GM23248 (cell line): ENCODE measurements around the gene KIAA2012.

ENCODE experiments used
- EZH2 ChIP-seq: fragments of 200-600 bp; sonication (generic); IDR thresholded peaks from 2 replicates; pipeline ENCODE4 v1.6.1; 2018; ENCODE audit warnings: antibody characterized with exemption, mild to moderate bottlenecking; ENCODE audit not compliant: insufficient read depth, poor library complexity, severe bottlenecking
- EZH2phosphoT487 ChIP-seq: fragments of 200-600 bp; sonication (generic); IDR thresholded peaks from 2 replicates; pipeline ENCODE4 v1.6.1; 2018; ENCODE audit warnings: antibody characterized with exemption, moderate library complexity, mild to moderate bottlenecking, low read depth; ENCODE audit not compliant: insufficient read depth

GRCh38 chr2:202196727-202197126, 123.7 kb downstream of the KIAA2012 start:
- TF ChIP-seq EZH2 (no peak), EZH2phosphoT487 (no peak)
